ENCODE measurements around the gene STK32A. TPM values are rescaled to one million over a fixed set of nuclear protein-coding genes. Genes with fewer than 3 reads are reported as not detected.

Gene STK32A
- polyA plus RNA-seq, 2 of the 4 experiments (the other 2 are of a cell fraction) = 0.45 to 1.2 TPM

GRCh38 chr5:147349241-147349640 lies 114.4 kb downstream of the STK32A start:
- WGBS (ENCODE audit: missing lambda C conversion rate) = 0% methylated on average over 2 of the region's 2 CpGs
- CTCF ChIA-PET = interaction anchor here (0.7 to 1.6 kb wide), 2 partner anchors 21 to 67 kb away, joined by 4 read pairs; no protein-coding TSS in a partner anchor
- no peak for ATAC-seq
- Histone ChIP-seq H3K4me1 (no peaks in the 10 kb centered on the region), H3K4me2 (no peak overlapping the region), H3K4me3 (no peak overlapping the region), H3K27ac (no peak overlapping the region), H3K9me3 (no peaks in the 10 kb centered on the region)
- no peak for TF ChIP-seq MAX (IDR thresholded peaks at IDR 0.05)
- TF ChIP-seq RARB (CRISPR knock-in tag; IDR thresholded peaks at IDR 0.05) = no peak
- no peak for TF ChIP-seq PHF8 (IDR thresholded peaks at IDR 0.05; ENCODE audit: borderline replicate concordance, low read depth)
- TF ChIP-seq HOXB13 (CRISPR knock-in tag; IDR thresholded peaks at IDR 0.05; ENCODE audit: low read depth) = no peak
- TF ChIP-seq CHD4 (IDR thresholded peaks at IDR 0.05; ENCODE audit: borderline replicate concordance) = no peak
- TF ChIP-seq ZSCAN20 (CRISPR knock-in tag; IDR thresholded peaks at IDR 0.05) = no peak
- TF ChIP-seq TFCP2L1 (CRISPR knock-in tag; IDR thresholded peaks at IDR 0.05) = no peak
- TF ChIP-seq EP300 (IDR thresholded peaks at IDR 0.05) = no peak
- TF ChIP-seq ESRRA (IDR thresholded peaks at IDR 0.05; ENCODE audit: borderline replicate concordance, low read length) = no peak
- no peak for TF ChIP-seq RFX5 (IDR thresholded peaks at IDR 0.05)
- FAIRE-seq = no peak
- DNase-seq (ENCODE audit: low read depth in 1 of 2, low spot score in 1 of 2) = no peak
- POLR2A ChIA-PET = no interaction called here

DNA sequence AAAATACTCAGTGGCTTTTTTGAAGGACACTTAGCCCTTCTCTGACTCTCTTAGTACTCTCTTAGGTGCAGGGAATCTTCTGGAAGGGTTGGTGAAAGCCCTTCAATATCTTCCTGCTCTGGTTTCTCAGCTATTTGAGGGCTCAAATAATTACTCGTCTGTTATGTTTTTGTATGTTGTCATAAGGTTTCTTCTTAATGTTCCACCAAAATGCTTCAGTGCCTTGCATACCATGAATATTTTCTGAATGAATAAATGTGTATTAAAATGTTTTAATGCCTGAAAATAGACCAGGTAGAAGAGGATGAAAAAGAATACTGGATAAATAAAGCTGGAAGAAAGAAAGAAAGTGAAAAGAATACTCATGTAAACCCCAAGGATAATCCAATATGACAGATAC lies 124.3 kb downstream of the STK32A start:
- no peak overlapping the region for H3K27ac ChIP-seq
- H3K4me3 ChIP-seq = no peak overlapping the region
- ChIA-PET POLR2A (no interaction called here), CTCF (no interaction called here)
- FAIRE-seq (no peak), ATAC-seq (no peak), DNase-seq (ENCODE audit: low read depth in 1 of 2, low spot score in 1 of 2) (no peak)
- no peak for TF ChIP-seq HOXA7 (CRISPR knock-in tag; IDR thresholded peaks at IDR 0.05)
- no peaks in the 10 kb centered on the region for H3K9me3 ChIP-seq
- H3K4me1 ChIP-seq = no peaks in the 10 kb centered on the region
- H3K4me2 ChIP-seq = no peak overlapping the region
- WGBS (ENCODE audit: missing lambda C conversion rate) = 17% methylated on average over 1 of the region's 1 CpG

- CTCF ChIA-PET = interaction anchor here (1.8 kb wide), 1 partner anchor 10 kb away, joined by 4 read pairs; no protein-coding TSS in a partner anchor
- POLR2A ChIA-PET = no interaction called here
- ATAC-seq (no peak), FAIRE-seq (no peak), DNase-seq (ENCODE audit: low read depth in 1 of 2, low spot score in 1 of 2) (no peak)
- no peak overlapping the region for H3K4me3 ChIP-seq
- WGBS (ENCODE audit: missing lambda C conversion rate) = 15% methylated on average over 2 of the region's 2 CpGs
- no peaks in the 10 kb centered on the region for H3K9me3 ChIP-seq
- TF ChIP-seq NR3C1 (IDR thresholded peaks at IDR 0.05) (no peak), TFCP2L1 (CRISPR knock-in tag; IDR thresholded peaks at IDR 0.05) (no peak), PHF8 (IDR thresholded peaks at IDR 0.05; ENCODE audit: borderline replicate concordance, low read depth) (no peak), REST (IDR thresholded peaks at IDR 0.05) (no peak)
- H3K4me2 ChIP-seq = no peak overlapping the region
- H3K4me1 ChIP-seq = no peaks in the 10 kb centered on the region
- H3K27ac ChIP-seq = no peak overlapping the region
Observed at GRCh38 chr5:147359581-147359980, 124.8 kb downstream of the STK32A start.

- ChIA-PET CTCF (interaction anchor here (1.1 to 1.8 kb wide), 2 partner anchors 8 to 137 kb away, joined by 4 read pairs; no protein-coding TSS in a partner anchor), POLR2A (no interaction called here)
- Histone ChIP-seq H3K4me3 (no peak overlapping the region), H3K9me3 (no peaks in the 10 kb centered on the region), H3K4me1 (no peaks in the 10 kb centered on the region), H3K27ac (no peak overlapping the region), H3K4me2 (no peak overlapping the region)
- FAIRE-seq = no peak
- no peak for ATAC-seq
- DNase-seq (ENCODE audit: low read depth in 1 of 2, low spot score in 1 of 2) = no peak
- WGBS (ENCODE audit: missing lambda C conversion rate) = 37% methylated on average over 2 of the region's 2 CpGs
- TF ChIP-seq EHMT2 (IDR thresholded peaks at IDR 0.05; ENCODE audit: low read depth) (no peak), RCOR1 (IDR thresholded peaks at IDR 0.05; ENCODE audit: low read depth, low read length) (no peak), ESRRA (IDR thresholded peaks at IDR 0.05; ENCODE audit: borderline replicate concordance, low read length) (no peak), RNF2 (IDR thresholded peaks at IDR 0.05; ENCODE audit: borderline replicate concordance, low read depth) (no peak), HOXA7 (CRISPR knock-in tag; IDR thresholded peaks at IDR 0.05) (no peak), RFX5 (IDR thresholded peaks at IDR 0.05) (no peak), HEYL (CRISPR knock-in tag; IDR thresholded peaks at IDR 0.05) (no peak), FOSB (CRISPR knock-in tag; IDR thresholded peaks at IDR 0.05) (no peak), BHLHE40 (IDR thresholded peaks at IDR 0.05; ENCODE audit: low read depth, low read length) (no peak), KDM5A (IDR thresholded peaks at IDR 0.05) (no peak), TP53 (CRISPR knock-in tag; IDR thresholded peaks at IDR 0.05) (no peak), HOXB13 (CRISPR knock-in tag; IDR thresholded peaks at IDR 0.05; ENCODE audit: low read depth) (no peak), HOXB5 (CRISPR knock-in tag; IDR thresholded peaks at IDR 0.05) (no peak), JUNB (IDR thresholded peaks at IDR 0.05) (no peak), FOXS1 (CRISPR knock-in tag; IDR thresholded peaks at IDR 0.05) (no peak)
- TF ChIP-seq, protein P1, sequence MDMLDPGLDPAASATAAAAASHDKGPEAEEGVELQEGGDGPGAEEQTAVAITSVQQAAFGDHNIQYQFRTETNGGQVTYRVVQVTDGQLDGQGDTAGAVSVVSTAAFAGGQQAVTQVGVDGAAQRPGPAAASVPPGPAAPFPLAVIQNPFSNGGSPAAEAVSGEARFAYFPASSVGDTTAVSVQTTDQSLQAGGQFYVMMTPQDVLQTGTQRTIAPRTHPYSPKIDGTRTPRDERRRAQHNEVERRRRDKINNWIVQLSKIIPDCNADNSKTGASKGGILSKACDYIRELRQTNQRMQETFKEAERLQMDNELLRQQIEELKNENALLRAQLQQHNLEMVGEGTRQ (IDR thresholded peaks at IDR 0.05) = no peak
- TF ChIP-seq, protein P2, sequence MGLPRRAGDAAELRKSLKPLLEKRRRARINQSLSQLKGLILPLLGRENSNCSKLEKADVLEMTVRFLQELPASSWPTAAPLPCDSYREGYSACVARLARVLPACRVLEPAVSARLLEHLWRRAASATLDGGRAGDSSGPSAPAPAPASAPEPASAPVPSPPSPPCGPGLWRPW (IDR thresholded peaks at IDR 0.05) = no peak
- TF ChIP-seq, protein P3, sequence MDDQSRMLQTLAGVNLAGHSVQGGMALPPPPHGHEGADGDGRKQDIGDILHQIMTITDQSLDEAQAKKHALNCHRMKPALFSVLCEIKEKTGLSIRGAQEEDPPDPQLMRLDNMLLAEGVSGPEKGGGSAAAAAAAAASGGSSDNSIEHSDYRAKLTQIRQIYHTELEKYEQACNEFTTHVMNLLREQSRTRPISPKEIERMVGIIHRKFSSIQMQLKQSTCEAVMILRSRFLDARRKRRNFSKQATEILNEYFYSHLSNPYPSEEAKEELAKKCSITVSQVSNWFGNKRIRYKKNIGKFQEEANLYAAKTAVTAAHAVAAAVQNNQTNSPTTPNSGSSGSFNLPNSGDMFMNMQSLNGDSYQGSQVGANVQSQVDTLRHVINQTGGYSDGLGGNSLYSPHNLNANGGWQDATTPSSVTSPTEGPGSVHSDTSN (IDR thresholded peaks at IDR 0.05) = no peak
Observed at GRCh38 chr5:147360816-147361215, 126.0 kb downstream of the STK32A start.

Data from A549 (cell line).